ENCODE data around the gene LST1. TPM values are rescaled to one million over a fixed set of nuclear protein-coding genes. Genes with fewer than 3 reads are reported as not detected.
A peak's percentile ranks its signal among the peaks of the same experiment; 100 is the strongest.

The LST1 gene
- total and polyA plus RNA-seq, 4 donors: 10.4 to 24.6 (median 13.4) TPM

GRCh38 chr6:31634969-31635575, 49.0 kb downstream of the LST1 start:
- 48% methylated on average over 11 of the region's 11 CpGs for WGBS
- no peaks in the 10 kb centered on the region for H3K9me3 ChIP-seq (ENCODE audit: control insufficient read depth in 4 of 4, low read length in 3 of 4)
- H3K4me1 ChIP-seq (ENCODE audit: control insufficient read depth in 4 of 4, insufficient read depth in 4 of 4, low read length in 3 of 4): peaks cover 2 to 23% (median 18%) of the 10 kb centered on the region in 4 donors
- no peak for DNase-seq (ENCODE audit: low spot score)
- no peak overlapping the region for H3K27ac ChIP-seq (ENCODE audit: low read depth in 1 of 2, low read length in 2 of 2)
- H3K27me3 ChIP-seq (ENCODE audit: control insufficient read depth in 4 of 4, insufficient read depth in 4 of 4, low read length in 3 of 4): no peaks in the 10 kb centered on the region
- H3K9ac ChIP-seq (ENCODE audit: low read depth in 1 of 2, low read length in 2 of 2): no peak overlapping the region
- H3K4me3 ChIP-seq (ENCODE audit: low read depth in 1 of 3, low read length in 3 of 3): no peak overlapping the region
- TF ChIP-seq ATF3 (IDR thresholded peaks at IDR 0.05) (no peak), NR2F2 (IDR thresholded peaks at IDR 0.05) (no peak), FOXA2 (IDR thresholded peaks at IDR 0.05) (no peak), ZBTB33 (IDR thresholded peaks at IDR 0.05) (no peak), HNF4A (conservative IDR thresholded peaks at IDR 0.05) (peak; percentile 43), JUND (IDR thresholded peaks at IDR 0.05) (no peak), CTCF (IDR thresholded peaks at IDR 0.05; ENCODE audit: low read depth, low read length, missing input control) (no peak), RXRA (IDR thresholded peaks at IDR 0.05) (peak; percentile 59 to 60), EGR1 (IDR thresholded peaks at IDR 0.05; ENCODE audit: low read depth in 2 of 2) (no peak), MAX (IDR thresholded peaks at IDR 0.05) (no peak), HNF4G (IDR thresholded peaks at IDR 0.05) (no peak), FOXA1 (IDR thresholded peaks at IDR 0.05) (no peak), REST (IDR thresholded peaks at IDR 0.05) (no peak), RAD21 (IDR thresholded peaks at IDR 0.05) (no peak), SP1 (IDR thresholded peaks at IDR 0.05) (peak; percentile 77)
- peaks cover 40 to 84% (median 53%) of the 10 kb centered on the region in 4 donors for H3K36me3 ChIP-seq (ENCODE audit: control insufficient read depth in 4 of 4, insufficient read depth in 3 of 4, low read depth in 1 of 4, low read length in 3 of 4)
